ENCODE measurements around the gene HS2ST1.

DNA sequence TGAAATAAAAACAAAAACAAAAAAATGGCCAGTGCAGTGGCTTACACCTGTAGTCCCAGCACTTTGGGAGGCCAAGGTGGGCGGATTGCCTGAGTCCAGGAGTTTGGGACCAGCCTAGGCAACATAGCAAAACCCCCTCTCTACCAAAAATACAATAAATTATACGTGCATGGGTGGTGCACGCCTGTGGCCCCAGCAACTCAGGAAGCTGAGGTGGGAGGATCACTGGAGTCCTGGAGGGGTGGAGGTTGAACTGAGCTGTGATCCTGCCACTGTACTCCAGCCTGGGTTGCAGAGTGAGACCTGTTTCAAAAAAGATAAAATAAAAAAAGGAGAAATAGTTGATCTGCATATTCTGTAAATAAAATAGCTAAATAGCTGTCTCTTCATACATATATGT lies 41.2 kb downstream of the HS2ST1 start:
- TF ChIP-seq, protein P1, sequence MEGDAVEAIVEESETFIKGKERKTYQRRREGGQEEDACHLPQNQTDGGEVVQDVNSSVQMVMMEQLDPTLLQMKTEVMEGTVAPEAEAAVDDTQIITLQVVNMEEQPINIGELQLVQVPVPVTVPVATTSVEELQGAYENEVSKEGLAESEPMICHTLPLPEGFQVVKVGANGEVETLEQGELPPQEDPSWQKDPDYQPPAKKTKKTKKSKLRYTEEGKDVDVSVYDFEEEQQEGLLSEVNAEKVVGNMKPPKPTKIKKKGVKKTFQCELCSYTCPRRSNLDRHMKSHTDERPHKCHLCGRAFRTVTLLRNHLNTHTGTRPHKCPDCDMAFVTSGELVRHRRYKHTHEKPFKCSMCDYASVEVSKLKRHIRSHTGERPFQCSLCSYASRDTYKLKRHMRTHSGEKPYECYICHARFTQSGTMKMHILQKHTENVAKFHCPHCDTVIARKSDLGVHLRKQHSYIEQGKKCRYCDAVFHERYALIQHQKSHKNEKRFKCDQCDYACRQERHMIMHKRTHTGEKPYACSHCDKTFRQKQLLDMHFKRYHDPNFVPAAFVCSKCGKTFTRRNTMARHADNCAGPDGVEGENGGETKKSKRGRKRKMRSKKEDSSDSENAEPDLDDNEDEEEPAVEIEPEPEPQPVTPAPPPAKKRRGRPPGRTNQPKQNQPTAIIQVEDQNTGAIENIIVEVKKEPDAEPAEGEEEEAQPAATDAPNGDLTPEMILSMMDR (conservative IDR thresholded peaks at IDR 0.05; ENCODE audit: low read length), result no peak
- no peak for TF ChIP-seq EZH2phosphoT487 (IDR thresholded peaks at IDR 0.05; ENCODE audit: borderline replicate concordance)
